ENCODE measurements around the gene ZSWIM6.

The ZSWIM6 gene

DNA sequence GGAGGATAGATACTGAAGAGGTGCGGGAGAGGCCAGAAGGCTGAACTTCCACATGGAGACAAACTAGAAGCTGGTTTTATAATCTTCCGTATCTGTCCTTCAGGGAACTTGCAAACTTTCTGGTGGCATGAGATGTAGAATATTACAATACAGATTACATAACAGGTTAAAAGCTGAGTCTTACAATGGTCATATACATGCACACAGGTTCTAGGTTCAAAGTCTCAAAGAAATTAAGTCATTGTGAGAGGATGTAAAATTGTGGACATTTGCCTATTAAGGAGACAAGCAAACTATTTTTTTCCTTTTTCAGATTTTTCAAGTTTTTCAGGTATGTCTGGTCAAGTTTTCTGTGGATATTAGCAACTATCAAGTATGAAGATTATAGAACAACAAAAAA lies 10.4 kb upstream of the ZSWIM6 start:
- Histone ChIP-seq H4K20me1 (ENCODE audit: insufficient read depth, low read length) (no peaks in the 10 kb centered on the region), H3K9ac (ENCODE audit: low read length) (no peak overlapping the region), H3K79me2 (ENCODE audit: insufficient read depth, low read length) (no peaks in the 10 kb centered on the region), H3K4me2 (ENCODE audit: low read length) (no peak overlapping the region), H3K9me3 (ENCODE audit: low read length) (no peaks in the 10 kb centered on the region), H3K4me1 (ENCODE audit: insufficient read depth, low read length, severe bottlenecking) (peaks cover 7% of the 10 kb centered on the region), H3K9me2 (ENCODE audit: low read depth, low read length) (no peaks in the 10 kb centered on the region), H3K4me3 (ENCODE audit: low read depth, low read length, poor library complexity, severe bottlenecking) (no peak overlapping the region), H3K27ac (ENCODE audit: low read depth, low read length, poor library complexity, severe bottlenecking) (no peak overlapping the region), H2AFZ (ENCODE audit: low read length) (no peak overlapping the region), H3F3A (ENCODE audit: insufficient read depth, low read length) (no peaks in the 10 kb centered on the region), H3K27me3 (ENCODE audit: insufficient read depth, low read length) (no peaks in the 10 kb centered on the region), H3K36me3 (ENCODE audit: insufficient read depth, low read length) (no peaks in the 10 kb centered on the region)
- TF ChIP-seq EZH2 (IDR thresholded peaks at IDR 0.05; ENCODE audit: borderline replicate concordance, low read length): no peak
- TF ChIP-seq, protein P1, sequence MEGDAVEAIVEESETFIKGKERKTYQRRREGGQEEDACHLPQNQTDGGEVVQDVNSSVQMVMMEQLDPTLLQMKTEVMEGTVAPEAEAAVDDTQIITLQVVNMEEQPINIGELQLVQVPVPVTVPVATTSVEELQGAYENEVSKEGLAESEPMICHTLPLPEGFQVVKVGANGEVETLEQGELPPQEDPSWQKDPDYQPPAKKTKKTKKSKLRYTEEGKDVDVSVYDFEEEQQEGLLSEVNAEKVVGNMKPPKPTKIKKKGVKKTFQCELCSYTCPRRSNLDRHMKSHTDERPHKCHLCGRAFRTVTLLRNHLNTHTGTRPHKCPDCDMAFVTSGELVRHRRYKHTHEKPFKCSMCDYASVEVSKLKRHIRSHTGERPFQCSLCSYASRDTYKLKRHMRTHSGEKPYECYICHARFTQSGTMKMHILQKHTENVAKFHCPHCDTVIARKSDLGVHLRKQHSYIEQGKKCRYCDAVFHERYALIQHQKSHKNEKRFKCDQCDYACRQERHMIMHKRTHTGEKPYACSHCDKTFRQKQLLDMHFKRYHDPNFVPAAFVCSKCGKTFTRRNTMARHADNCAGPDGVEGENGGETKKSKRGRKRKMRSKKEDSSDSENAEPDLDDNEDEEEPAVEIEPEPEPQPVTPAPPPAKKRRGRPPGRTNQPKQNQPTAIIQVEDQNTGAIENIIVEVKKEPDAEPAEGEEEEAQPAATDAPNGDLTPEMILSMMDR (IDR thresholded peaks at IDR 0.05; ENCODE audit: low read length): no peak

DNA sequence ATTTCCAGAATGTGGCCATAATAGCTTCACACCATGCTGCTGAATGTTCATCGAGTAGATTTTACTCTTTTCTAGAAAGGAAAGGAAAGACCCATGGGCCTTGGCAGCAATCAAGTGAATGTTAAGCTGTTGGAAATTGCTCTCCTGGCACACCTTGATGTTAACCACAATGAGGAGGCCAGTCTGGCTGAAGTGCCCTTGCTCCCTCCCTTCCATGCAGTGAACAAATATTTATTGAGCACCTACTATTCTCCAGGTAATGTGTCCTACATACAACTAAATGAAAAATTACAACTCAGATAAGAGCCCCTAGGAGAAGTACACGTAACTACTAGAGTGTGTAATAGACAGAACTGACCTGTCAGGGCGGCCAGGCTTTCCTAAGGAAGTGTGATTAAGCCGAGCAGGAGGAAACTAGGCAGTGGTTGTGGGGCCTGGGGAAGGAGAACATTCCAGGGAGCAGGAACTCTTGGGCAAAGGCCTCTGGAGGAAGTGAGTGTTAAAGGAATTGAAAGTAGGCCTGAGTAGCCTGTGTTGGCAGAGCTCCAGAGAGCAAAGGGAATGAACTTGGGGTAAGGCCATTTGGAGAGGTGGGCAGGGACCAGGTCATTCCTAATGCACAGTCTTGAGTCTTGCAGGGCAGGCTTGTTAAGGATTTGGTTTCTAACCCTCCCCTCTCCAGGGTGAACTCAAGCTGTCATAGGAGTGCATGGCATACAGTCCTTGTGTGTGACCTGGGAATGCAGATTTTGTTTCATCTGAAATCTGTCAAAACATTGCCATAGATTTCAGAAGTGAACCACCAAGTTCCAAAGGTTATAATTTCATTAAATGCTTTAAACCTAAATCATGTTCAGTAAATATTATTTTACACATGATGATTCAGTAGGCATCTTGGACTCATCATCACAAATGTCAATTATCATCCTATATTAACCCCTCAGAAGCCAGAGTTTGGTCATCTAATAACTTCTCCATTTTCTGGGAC lies 9.0 kb upstream of the ZSWIM6 start:
- Histone ChIP-seq H4K20me1 (ENCODE audit: insufficient read depth, low read length) (no peaks in the 10 kb centered on the region), H3K9me2 (ENCODE audit: low read depth, low read length) (no peaks in the 10 kb centered on the region), H3F3A (ENCODE audit: insufficient read depth, low read length) (no peaks in the 10 kb centered on the region), H3K4me3 (ENCODE audit: low read depth, low read length, poor library complexity, severe bottlenecking) (no peak overlapping the region), H3K4me1 (ENCODE audit: insufficient read depth, low read length, severe bottlenecking) (peaks cover 7% of the 10 kb centered on the region), H3K9me3 (ENCODE audit: low read length) (no peaks in the 10 kb centered on the region), H3K36me3 (ENCODE audit: insufficient read depth, low read length) (no peaks in the 10 kb centered on the region), H3K4me2 (ENCODE audit: low read length) (no peak overlapping the region), H2AFZ (ENCODE audit: low read length) (no peak overlapping the region), H3K27ac (ENCODE audit: low read depth, low read length, poor library complexity, severe bottlenecking) (no peak overlapping the region), H3K27me3 (ENCODE audit: insufficient read depth, low read length) (no peaks in the 10 kb centered on the region), H3K79me2 (ENCODE audit: insufficient read depth, low read length) (no peaks in the 10 kb centered on the region), H3K9ac (ENCODE audit: low read length) (no peak overlapping the region)
- no peak for TF ChIP-seq EZH2 (IDR thresholded peaks at IDR 0.05; ENCODE audit: borderline replicate concordance, low read length)
- TF ChIP-seq, protein P1 (IDR thresholded peaks at IDR 0.05; ENCODE audit: low read length): no peak

DNA sequence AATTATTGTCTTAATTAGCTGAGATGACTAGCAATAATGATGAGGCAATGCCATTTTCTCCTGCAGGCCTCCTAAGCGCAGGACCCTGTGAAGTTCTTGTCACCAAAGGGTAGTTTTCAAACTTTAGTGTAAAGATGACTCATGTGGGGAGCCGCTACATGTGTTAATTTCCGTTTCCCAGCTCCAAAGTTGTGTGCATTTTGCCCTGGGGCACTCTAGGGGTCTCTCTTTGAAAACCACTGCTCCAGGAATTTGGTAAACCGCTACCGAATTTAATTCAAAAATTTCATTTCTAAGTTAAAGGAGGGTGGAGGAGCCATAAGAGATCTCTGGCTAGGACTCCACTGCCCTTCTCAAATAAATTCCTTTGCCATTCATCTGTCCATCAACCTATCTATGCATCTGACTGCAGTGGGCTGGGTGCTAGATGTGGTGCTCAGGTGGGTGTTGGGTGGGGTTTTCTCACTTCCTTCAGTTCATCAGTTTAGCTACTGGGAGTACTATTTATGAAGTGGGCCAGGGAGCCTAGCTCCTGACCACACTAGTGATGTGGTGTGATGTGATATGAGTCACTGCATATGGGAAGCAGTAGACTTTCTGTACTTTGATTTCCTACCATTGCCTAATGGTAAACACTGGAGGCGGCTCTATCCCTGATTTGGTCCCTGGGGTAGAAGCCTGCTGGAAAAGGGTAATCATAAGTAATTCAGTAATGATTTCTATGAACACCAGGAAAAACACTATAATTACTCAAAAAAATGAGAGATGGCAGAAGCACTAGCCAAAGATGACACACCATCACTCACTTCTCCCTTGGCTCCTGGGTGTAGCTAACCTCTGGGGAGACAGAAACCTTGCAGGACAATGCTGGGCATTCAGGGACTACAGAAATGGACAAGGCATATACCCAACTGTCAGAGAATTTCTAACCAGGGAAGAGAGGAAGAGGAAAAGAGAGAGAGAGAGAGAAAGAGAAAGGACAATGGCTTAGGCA lies 4.0 kb upstream of the ZSWIM6 start:
- Histone ChIP-seq H3K36me3 (ENCODE audit: insufficient read depth, low read length) (no peaks in the 10 kb centered on the region), H3K9ac (ENCODE audit: low read length) (no peak overlapping the region), H3K4me1 (ENCODE audit: insufficient read depth, low read length, severe bottlenecking) (peaks cover 13% of the 10 kb centered on the region), H2AFZ (ENCODE audit: low read length) (no peak overlapping the region), H3K4me2 (ENCODE audit: low read length) (no peak overlapping the region), H3K9me3 (ENCODE audit: low read length) (no peaks in the 10 kb centered on the region), H4K20me1 (ENCODE audit: insufficient read depth, low read length) (no peaks in the 10 kb centered on the region), H3K79me2 (ENCODE audit: insufficient read depth, low read length) (no peaks in the 10 kb centered on the region), H3K9me2 (ENCODE audit: low read depth, low read length) (no peaks in the 10 kb centered on the region), H3K4me3 (ENCODE audit: low read depth, low read length, poor library complexity, severe bottlenecking) (no peak overlapping the region), H3K27ac (ENCODE audit: low read depth, low read length, poor library complexity, severe bottlenecking) (no peak overlapping the region), H3K27me3 (ENCODE audit: insufficient read depth, low read length) (no peaks in the 10 kb centered on the region; the same call in 1 of the 2 replicates), H3F3A (ENCODE audit: insufficient read depth, low read length) (no peaks in the 10 kb centered on the region)
- TF ChIP-seq, protein P1 (IDR thresholded peaks at IDR 0.05; ENCODE audit: low read length): no peak
- no peak for TF ChIP-seq EZH2 (IDR thresholded peaks at IDR 0.05; ENCODE audit: borderline replicate concordance, low read length)
